ENCODE results near the gene TRIM42. TPM values are rescaled to one million over a fixed set of nuclear protein-coding genes. Genes with fewer than 3 reads are reported as not detected.

The TRIM42 gene
- total and polyA plus RNA-seq, 2 donors (not counting 1 experiment from before 2014, with no cell fraction given) = not detected

DNA sequence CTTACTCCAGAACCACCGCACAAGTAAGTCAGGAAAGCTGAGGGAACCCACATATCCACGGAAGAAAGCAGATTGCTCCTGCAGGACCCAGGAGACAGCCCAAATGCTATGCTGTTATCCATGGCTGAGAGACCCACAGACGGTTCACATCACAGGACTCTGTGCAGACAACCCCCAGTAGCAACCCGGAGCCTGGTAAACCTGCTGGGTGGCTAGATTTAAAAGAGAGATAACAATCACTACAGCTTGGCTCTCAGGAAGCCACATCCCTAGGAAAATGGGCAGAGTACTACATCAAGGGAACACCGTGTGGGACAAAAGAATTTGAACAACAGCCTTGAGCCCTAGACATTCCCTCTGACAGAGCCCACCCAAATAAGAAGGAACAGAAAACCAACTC lies 13.8 kb upstream of the TRIM42 start:
- no peaks in the 10 kb centered on the region for H3K27me3 ChIP-seq (ENCODE audit: control insufficient read depth, insufficient read depth, low read length)
- H3K27ac ChIP-seq (ENCODE audit: insufficient read depth, low read length) = no peak overlapping the region
- H3K79me2 ChIP-seq (ENCODE audit: control insufficient read depth, insufficient read depth, low read length) = no peaks in the 10 kb centered on the region
- no peaks in the 10 kb centered on the region for H3K36me3 ChIP-seq (ENCODE audit: control insufficient read depth, insufficient read depth, low read length)
- no peaks in the 10 kb centered on the region for H3K4me1 ChIP-seq (ENCODE audit: control insufficient read depth, extremely low read depth, insufficient read depth, low read length)
- no peak overlapping the region for H3K4me3 ChIP-seq (replicated peaks in 1 of 4; ENCODE audit: control extremely low read depth in 1 of 4, insufficient read depth in 1 of 4, low read depth in 3 of 4, low read length in 4 of 4)
- no peaks in the 10 kb centered on the region for H3K9me3 ChIP-seq (ENCODE audit: control insufficient read depth, insufficient read depth, low read depth, low read length)
- H3K9ac ChIP-seq (ENCODE audit: insufficient read depth, low read length) = no peak overlapping the region
- H3K4me2 ChIP-seq (ENCODE audit: extremely low read depth, insufficient read depth, low read length) = no peak overlapping the region
- H2AFZ ChIP-seq (ENCODE audit: low read length) = no peak overlapping the region
- TF ChIP-seq, protein P1, sequence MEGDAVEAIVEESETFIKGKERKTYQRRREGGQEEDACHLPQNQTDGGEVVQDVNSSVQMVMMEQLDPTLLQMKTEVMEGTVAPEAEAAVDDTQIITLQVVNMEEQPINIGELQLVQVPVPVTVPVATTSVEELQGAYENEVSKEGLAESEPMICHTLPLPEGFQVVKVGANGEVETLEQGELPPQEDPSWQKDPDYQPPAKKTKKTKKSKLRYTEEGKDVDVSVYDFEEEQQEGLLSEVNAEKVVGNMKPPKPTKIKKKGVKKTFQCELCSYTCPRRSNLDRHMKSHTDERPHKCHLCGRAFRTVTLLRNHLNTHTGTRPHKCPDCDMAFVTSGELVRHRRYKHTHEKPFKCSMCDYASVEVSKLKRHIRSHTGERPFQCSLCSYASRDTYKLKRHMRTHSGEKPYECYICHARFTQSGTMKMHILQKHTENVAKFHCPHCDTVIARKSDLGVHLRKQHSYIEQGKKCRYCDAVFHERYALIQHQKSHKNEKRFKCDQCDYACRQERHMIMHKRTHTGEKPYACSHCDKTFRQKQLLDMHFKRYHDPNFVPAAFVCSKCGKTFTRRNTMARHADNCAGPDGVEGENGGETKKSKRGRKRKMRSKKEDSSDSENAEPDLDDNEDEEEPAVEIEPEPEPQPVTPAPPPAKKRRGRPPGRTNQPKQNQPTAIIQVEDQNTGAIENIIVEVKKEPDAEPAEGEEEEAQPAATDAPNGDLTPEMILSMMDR (conservative IDR thresholded peaks at IDR 0.05 in 1 of 2, IDR thresholded peaks at IDR 0.05 in 1 of 2; ENCODE audit: low read depth in 1 of 2, low read length in 2 of 2) = no peak
- TF ChIP-seq EZH2 (IDR thresholded peaks at IDR 0.05; ENCODE audit: low read length, missing control alignments) = no peak
- DNase-seq (ENCODE audit: low read depth in 2 of 2) = no peak
- H4K20me1 ChIP-seq (ENCODE audit: control insufficient read depth, extremely low read depth, insufficient read depth, low read length) = no peaks in the 10 kb centered on the region

GRCh38 chr3:140682586-140682985 lies 4.7 kb downstream of the TRIM42 start:
- H3K4me2 ChIP-seq (ENCODE audit: extremely low read depth, insufficient read depth, low read length) = no peak overlapping the region
- TF ChIP-seq, protein P1 (conservative IDR thresholded peaks at IDR 0.05 in 1 of 2, IDR thresholded peaks at IDR 0.05 in 1 of 2; ENCODE audit: low read depth in 1 of 2, low read length in 2 of 2) = no peak
- TF ChIP-seq EZH2 (IDR thresholded peaks at IDR 0.05; ENCODE audit: low read length, missing control alignments) = no peak
- H3K27me3 ChIP-seq (ENCODE audit: control insufficient read depth, insufficient read depth, low read length) = no peaks in the 10 kb centered on the region
- no peak overlapping the region for H2AFZ ChIP-seq (ENCODE audit: low read length)
- H3K9me3 ChIP-seq (ENCODE audit: control insufficient read depth, insufficient read depth, low read depth, low read length) = no peaks in the 10 kb centered on the region
- DNase-seq (ENCODE audit: low read depth in 2 of 2) = no peak
- no peak overlapping the region for H3K4me3 ChIP-seq (replicated peaks in 1 of 4; ENCODE audit: control extremely low read depth in 1 of 4, insufficient read depth in 1 of 4, low read depth in 3 of 4, low read length in 4 of 4)
- no peaks in the 10 kb centered on the region for H3K4me1 ChIP-seq (ENCODE audit: control insufficient read depth, extremely low read depth, insufficient read depth, low read length)
- no peaks in the 10 kb centered on the region for H4K20me1 ChIP-seq (ENCODE audit: control insufficient read depth, extremely low read depth, insufficient read depth, low read length)
- no peaks in the 10 kb centered on the region for H3K36me3 ChIP-seq (ENCODE audit: control insufficient read depth, insufficient read depth, low read length)
- H3K27ac ChIP-seq (ENCODE audit: insufficient read depth, low read length) = no peak overlapping the region
- H3K79me2 ChIP-seq (ENCODE audit: control insufficient read depth, insufficient read depth, low read length) = no peaks in the 10 kb centered on the region
- no peak overlapping the region for H3K9ac ChIP-seq (ENCODE audit: insufficient read depth, low read length)

GRCh38 chr3:140686128-140686527 lies 8.3 kb downstream of the TRIM42 start:
- H3K9me3 ChIP-seq (ENCODE audit: control insufficient read depth, insufficient read depth, low read depth, low read length) = no peaks in the 10 kb centered on the region
- no peaks in the 10 kb centered on the region for H3K79me2 ChIP-seq (ENCODE audit: control insufficient read depth, insufficient read depth, low read length)
- H3K36me3 ChIP-seq (ENCODE audit: control insufficient read depth, insufficient read depth, low read length) = no peaks in the 10 kb centered on the region
- TF ChIP-seq, protein P1 (conservative IDR thresholded peaks at IDR 0.05 in 1 of 2, IDR thresholded peaks at IDR 0.05 in 1 of 2; ENCODE audit: low read depth in 1 of 2, low read length in 2 of 2) = no peak
- H3K4me1 ChIP-seq (ENCODE audit: control insufficient read depth, extremely low read depth, insufficient read depth, low read length) = no peaks in the 10 kb centered on the region
- DNase-seq (ENCODE audit: low read depth in 2 of 2) = no peak
- no peak overlapping the region for H3K4me2 ChIP-seq (ENCODE audit: extremely low read depth, insufficient read depth, low read length)
- H2AFZ ChIP-seq (ENCODE audit: low read length) = no peak overlapping the region
- H3K27ac ChIP-seq (ENCODE audit: insufficient read depth, low read length) = no peak overlapping the region
- no peak overlapping the region for H3K9ac ChIP-seq (ENCODE audit: insufficient read depth, low read length)
- H4K20me1 ChIP-seq (ENCODE audit: control insufficient read depth, extremely low read depth, insufficient read depth, low read length) = no peaks in the 10 kb centered on the region
- H3K27me3 ChIP-seq (ENCODE audit: control insufficient read depth, insufficient read depth, low read length) = no peaks in the 10 kb centered on the region
- no peak overlapping the region for H3K4me3 ChIP-seq (replicated peaks in 1 of 4; ENCODE audit: control extremely low read depth in 1 of 4, insufficient read depth in 1 of 4, low read depth in 3 of 4, low read length in 4 of 4)

All from fibroblast of lung (primary cell).